DMS79 (cell line): ENCODE data around the gene SLC25A15.

ENCODE experiments used
- DNase-seq: peaks from one replicate; lab custom pipeline; 2025; lab: John Stamatoyannopoulos, UW

Gene SLC25A15

DNA sequence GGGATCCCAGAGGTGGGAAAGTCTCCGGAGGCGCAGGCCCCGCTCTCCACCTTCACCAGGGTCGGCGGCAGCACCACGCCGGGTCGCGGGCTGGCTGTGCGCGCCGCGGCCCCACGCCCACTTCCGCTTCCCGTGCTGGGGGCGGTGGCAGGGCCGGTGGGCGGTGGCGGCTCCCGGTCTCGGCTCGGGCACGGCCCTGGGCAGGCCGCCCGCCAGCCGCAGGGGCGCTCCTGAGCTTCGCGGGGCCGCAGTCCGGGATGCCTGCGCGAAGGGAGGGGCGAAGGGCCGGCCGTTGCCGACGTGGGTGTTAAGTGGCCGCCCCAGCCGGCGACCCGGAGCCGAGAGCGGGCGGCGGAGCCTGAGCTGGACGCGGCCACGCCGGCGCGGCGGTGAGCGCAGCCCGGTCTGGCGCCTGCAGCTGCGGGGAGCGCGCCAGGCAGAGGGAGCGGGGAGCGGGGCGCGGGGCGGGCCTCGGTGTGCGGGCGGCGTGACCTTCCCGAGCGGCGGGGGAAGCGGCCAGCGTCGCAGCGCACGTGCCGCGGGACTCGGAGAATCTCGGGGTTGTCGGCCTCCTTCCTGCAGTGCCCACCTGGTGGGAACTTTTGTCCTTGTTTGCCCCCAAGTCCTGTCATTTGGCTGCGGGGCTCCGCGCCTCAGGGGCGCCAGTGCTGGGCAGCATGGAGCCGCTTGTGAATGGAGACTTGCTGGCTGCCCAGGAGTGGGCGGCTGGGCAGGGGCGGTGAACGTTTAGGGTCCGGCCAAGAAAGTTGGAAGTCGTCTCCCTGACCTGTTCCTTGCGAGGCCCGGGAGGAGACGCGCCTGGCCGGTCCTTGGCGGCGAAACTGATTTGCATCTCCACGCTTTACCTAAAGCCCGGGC is at the start of gene SLC25A15:
TSS of gene SLC25A15 (plus strand) at position 337 of the 879 bp plus-strand sequence. CDS start 3,616 bp downstream, outside the sequence.
- DNase-seq: no peak

DNA sequence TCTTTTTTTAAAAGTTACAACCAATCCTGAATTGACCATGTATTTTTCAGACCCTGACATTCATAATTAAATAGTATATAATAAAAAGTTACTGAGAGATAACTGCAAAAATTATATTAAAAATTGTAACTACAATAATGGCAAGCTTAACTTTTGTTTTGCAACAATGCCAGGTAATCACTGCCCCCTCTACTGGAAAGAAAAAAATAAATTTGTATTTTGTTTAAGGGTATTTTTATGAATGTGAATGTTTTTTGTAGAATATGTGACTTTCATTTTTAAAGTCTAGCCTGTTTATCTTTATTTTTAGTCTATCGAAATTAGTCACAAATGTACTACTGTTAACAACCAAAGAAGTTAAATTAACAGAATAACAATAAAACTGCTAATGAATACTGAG is 40.1 kb upstream of the SLC25A15 start:
- no peak for DNase-seq

- no peak for DNase-seq
These were observed 34.2 kb upstream of the SLC25A15 start for GRCh38 chr13:40755082-40755700.

DNA sequence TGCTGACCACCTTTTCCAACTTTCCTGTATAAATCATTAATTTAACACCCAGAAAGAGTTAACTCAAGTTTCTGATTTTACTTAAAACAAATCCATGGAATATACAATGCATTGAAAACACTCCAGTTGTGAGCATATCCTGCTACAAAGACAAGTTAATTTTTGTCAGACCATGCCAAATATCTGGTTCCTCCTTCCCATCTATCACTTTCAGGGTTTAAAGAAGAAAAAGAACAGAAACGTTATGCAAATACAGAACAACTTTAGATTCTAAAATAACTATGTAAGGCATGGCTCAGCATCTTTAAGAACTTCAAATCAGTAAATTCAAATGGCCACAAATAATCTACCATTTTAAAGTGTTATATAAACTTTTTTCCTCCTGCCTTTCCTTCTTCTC is 33.4 kb upstream of the SLC25A15 start:
- DNase-seq: no peak

DNA sequence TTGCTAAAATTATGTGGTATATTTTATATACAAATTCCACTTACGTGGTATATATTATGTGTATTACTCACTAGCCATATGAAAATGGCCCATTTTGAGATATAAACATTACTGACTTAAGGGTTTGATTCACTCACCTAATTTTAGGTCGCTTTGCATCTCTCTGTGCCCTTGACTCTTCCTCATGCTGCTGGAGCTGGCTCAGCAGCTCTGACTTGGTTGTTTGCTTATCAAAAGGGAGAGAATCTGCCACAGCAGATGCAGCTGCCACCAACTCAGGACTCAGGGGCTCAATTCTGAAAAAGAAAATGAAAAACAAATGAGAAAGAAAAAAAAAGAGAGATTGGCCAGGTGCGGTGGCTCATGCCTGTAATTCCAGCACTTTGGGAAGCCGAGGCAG is 30.6 kb upstream of the SLC25A15 start:
- DNase-seq: no peak

GRCh38 chr13:40762849-40763248 is 26.6 kb upstream of the SLC25A15 start:
- no peak for DNase-seq

DNA sequence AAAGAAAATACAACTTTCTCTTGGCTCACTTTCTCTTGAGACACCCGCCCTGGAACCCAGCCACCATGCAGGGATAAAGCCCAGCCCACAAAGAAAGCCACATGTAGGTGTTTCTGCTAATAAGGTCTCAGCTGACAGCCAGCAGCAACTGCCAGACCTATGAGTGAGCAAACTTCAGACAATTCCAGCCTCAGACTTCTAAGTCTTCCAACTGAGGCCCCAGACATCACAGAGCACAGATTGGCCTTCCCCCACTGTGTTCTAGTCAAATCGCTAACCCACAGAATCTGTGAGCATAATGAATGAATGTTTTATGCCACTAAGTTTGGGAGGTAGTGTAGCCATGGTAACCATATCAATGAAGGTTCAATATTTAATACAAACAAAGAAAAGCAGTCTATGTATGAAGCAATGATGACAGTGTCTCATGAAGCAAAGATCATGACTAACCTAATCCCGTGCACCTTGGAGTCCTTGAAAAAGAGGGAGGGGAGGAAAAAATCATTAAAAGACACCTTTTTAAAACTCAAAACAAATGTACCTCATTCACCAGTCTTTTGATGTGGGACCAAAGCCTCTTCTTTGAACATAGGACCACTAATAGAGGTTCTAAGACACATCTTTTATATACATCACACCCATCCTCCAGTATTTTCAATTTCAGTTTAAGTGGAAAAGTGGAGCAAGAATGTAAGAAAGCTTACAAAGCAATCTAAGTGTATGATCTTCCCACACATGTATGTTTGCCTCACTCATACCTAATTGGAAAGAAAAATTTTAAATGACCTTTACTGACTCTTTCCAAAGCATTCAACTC is 24.6 kb upstream of the SLC25A15 start:
- no peak for DNase-seq

DNA sequence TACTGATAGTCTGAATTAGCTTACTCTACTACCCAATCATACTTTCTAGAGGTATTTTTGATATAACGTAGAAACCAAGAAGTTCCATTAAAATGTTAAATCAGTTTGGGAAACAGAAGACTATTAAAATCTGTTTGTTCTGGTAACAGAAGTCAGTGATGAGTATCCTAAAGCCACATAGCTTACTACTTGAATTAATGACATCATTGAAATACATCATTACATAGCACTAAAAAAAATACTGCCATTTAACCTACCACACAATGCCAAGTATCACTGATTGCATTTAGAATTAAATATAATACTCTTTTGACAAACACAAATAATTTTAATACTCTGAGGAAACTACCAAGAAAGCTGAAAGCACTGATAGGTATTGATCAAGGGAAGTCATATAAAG is 23.8 kb upstream of the SLC25A15 start:
- DNase-seq: no peak

DNA sequence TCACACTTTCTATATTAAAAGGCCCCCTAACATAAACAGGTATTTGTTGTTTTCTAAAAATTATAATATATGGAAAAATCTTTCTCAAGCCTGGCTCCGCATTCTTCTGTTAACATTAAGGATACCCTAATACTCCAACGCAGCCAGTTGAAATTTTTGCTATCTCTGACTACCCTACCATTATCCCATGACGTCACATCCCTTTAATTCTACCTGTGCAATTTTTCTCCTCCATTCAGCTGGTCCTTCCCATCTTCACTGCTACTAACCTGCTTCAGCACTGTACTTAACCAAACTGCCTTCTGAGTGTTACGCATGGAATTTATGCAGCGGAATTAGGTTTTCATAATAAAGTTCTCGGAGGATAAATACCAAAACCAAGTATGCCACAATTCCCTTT is 19.4 kb upstream of the SLC25A15 start:
- no peak for DNase-seq

DNA sequence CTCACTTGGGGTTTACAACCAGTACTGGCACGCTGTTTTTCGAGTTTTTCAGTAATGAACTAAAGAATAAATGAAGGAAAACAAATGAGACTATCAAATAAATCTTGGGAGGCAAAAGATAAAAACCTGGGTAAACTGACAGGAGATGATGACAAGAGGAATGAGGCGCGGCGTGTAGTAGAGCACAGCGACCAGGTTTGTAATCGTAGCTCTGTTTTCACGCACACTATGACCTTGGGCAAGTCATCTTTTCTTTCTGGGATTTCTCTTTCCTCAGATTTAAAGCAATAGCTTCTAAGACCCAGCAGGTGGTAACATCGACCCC is 18.8 kb upstream of the SLC25A15 start:
- no peak for DNase-seq

GRCh38 chr13:40770934-40771618 is 18.3 kb upstream of the SLC25A15 start, which contains the start of gene MRPS31:
Gene MRPS31, minus strand, starts transcription at chr13:40771190. Its CDS starts 54 bp downstream, at chr13:40771136.
- DNase-seq: peak; percentile 61

DNA sequence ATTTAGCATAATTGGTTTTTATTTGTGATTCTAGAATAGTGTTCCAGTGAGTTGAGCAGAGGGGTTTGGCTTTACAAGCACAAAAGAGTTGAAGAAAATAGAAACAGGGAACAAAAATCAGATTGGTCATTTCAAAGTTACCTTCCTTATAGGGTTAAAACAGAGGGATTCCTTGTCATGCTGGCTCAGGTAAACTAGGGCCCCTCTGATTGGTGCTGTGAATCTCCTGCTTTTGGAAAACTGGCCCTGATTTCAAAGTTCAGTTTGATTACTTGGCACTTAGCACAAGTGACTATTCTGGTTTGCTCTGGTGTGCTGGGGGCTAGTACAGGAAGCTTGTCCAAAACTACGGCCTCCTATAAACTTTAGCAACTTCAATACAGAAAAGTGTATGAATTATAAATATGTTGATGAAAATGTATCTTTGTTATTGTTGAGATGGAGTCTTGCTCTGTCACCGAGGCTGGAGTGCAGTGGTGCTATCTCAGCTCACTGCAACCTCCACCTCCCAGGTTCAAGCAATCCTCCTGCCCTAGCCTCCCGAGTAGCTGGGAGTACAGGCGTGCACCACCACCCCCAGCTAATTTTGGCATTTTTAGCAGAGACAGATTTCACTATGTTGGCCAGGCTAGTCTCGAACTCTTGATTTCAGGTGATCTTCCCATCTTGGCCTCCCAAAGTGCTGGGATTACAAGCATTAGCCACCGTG is 16.5 kb upstream of the SLC25A15 start:
- no peak for DNase-seq

DNA sequence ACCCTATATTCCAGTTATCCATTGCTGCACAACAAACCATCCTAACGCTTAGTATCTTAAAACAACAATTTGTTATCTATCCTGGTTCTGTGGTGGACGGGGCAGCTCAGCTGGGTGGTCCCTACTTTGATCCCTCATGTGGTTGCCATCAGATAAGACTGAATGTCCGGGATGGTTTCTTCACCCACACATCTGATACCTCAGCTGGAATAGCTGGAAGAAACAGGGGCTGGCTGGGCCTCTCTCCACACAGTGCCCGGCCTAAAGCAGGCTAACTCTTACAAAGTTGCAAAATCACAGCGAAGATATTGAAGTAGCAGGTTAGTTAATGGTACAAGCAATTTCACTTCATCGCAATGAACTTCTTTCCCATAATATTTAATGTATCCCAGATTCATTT is 14.7 kb upstream of the SLC25A15 start:
- no peak for DNase-seq

- no peak for DNase-seq
These were observed 13.2 kb upstream of the SLC25A15 start for GRCh38 chr13:40776232-40776631.

DNA sequence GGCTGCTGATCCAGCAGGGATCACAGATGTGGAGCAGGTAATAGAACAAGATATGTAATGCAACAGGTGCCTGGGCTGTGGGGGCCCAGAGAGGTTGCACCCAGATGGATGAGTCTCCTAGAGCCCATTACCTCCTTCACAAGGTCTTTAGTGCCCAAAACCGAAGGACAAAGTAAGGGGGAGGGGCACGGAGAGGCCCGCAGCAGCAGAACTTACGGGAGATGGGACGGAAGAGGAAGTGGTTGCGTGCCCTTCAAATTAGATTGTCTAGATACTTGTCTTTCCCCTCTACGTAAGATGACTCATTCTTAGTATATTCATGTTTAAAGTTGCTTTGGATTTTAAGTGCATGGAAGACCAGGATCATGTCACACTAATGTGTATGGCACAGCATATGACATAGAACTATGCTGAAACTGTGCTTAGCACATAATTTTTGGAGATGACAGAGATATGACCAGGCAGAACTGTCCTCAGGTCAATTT is 12.7 kb upstream of the SLC25A15 start:
- DNase-seq: no peak

GRCh38 chr13:40777166-40777808 is 12.1 kb upstream of the SLC25A15 start:
- DNase-seq: no peak

DNA sequence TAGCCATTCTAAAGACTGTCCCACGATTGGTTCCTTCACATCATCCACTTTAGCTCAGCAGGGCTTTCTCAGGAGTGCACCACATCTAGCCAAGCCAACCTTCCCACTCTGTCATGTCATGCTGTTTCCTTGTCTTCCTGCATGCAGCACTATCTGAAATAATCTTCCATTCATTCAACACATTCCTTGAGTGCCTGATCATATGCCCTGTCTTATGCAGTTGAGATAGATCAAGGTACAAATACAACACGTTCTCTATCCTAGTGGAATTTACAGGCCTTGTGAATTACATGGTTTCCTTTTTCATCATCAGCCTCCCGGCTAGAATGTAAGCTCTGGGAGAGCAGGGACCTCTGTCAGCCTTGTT is 11.6 kb upstream of the SLC25A15 start:
- no peak for DNase-seq

DNA sequence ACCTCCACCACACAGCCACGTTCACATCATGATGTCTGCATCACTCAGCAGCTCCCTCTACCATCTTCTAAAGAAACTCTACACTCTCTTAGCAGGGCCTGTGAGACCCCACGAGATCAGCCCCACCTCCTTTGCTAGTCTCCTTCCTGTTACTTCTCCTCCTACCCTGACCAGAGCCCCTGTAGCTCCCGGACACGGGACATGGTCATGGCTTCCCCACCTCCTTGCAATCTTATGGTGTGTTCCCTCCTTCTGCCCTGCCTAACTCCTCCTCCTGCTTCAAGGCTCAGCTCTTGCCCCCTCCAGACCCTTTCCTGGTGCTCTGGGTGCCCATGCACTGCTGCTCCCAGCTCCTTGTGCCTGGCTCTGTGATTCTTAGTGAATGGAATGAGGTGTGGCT is 10.4 kb upstream of the SLC25A15 start:
- no peak for DNase-seq

DNA sequence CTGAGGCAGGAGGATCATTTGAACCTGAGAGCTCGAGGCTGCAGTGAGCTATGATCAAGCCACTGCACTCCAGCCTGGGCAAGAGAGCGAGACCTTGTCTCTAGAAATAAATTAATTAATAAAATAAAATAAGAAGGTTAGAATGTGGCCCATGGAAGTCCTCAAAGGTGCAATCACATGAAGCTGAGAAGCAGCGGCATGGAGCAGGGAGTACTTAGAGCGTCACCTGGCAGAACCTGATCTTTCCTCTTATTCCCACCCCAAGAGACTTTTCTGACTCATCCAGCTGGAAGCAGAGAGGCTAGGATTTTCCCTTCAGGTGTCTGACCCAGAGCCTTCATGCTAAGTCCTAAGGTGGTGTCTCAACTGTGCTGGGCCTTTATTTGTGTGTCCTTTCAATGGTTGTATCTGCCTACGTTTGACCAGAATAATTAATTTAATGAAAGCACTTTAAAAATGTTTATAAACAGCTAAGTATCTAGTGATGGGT is 9.6 kb upstream of the SLC25A15 start:
- DNase-seq: no peak

DNA sequence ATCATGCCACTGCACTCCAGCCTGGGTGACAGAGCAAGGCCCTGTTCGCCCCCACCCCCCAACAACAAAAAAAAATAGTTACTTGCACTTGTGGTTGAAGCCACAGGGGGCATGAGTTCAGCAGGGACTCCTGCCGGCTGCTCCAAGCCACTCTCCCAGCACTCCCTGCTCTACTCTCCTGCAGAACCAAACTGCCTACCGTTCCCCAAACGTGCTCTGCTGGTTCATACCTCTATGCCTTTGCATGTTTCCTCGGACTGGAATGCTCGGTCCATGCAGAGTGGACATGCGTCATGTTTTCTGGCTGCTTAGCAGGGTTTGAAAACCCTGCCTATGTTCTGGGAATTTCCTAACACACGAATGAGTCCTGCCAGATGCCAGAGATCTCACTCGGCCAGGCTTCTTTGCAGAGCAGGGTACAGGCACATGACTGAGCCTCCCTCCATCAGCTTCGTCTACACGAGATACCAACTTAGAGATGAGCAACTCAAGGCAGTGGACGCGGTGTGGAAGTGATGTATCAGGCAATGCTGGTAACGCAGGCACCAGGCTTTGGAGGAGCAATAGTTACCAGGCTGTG is 8.5 kb upstream of the SLC25A15 start:
- DNase-seq: no peak
